Ishikawa (cell line): ENCODE data around the gene BMP10.

ENCODE experiments used
- CREB1 ChIP-seq: IDR thresholded peaks from 2 replicates; pipeline ENCODE4 v1.6.1; 2012; ENCODE audit warnings: low read depth
- EGR1 ChIP-seq: IDR thresholded peaks from 2 replicates; pipeline ENCODE4 v1.6.1; 2012
- REST ChIP-seq: IDR thresholded peaks from 2 replicates; pipeline ENCODE4 v1.6.1; 2012; ENCODE audit warnings: low read depth, mild to moderate bottlenecking
- YY1 ChIP-seq: IDR thresholded peaks from 2 replicates; pipeline ENCODE4 v1.6.1; 2012; ENCODE audit warnings: low read depth

GRCh38 chr2:68845043-68845442 is 26.2 kb downstream of the BMP10 start:
- TF ChIP-seq YY1 (no peak), CREB1 (no peak), REST (no peak), EGR1 (no peak)
